NB4 (cell line): Measurements from ENCODE around the gene SLC6A2.

Experiments
- DNase-seq: peaks from one replicate; pipeline ENCODE4 v3.0.0; 2010; ENCODE audit warnings: low read depth
- H3K4me3 ChIP-seq: one replicate; pipeline ENCODE4 v1.5.1; 2011; ENCODE audit warnings: mild to moderate bottlenecking, low read depth, low read length, moderate library complexity
- MYC ChIP-seq: IDR thresholded peaks from 2 replicates; pipeline ENCODE4 v1.6.1; 2011; ENCODE audit warnings: low read depth, low read length
- POLR2A ChIP-seq: IDR thresholded peaks from 2 replicates; pipeline ENCODE4 v1.6.1; 2011; ENCODE audit warnings: mild to moderate bottlenecking; ENCODE audit not compliant: insufficient read length; ENCODE audit errors: extremely low read depth
- TF ChIP-seq, protein P1 (sequence below): IDR thresholded peaks from 2 replicates; pipeline ENCODE4 v1.6.1; 2011; ENCODE audit warnings: low read depth, low read length
- TF ChIP-seq, protein P2 (sequence below): IDR thresholded peaks from one replicate; pipeline ENCODE4 v1.5.1; 2012; ENCODE audit warnings: low read depth, low read length

SLC6A2 gene

DNA sequence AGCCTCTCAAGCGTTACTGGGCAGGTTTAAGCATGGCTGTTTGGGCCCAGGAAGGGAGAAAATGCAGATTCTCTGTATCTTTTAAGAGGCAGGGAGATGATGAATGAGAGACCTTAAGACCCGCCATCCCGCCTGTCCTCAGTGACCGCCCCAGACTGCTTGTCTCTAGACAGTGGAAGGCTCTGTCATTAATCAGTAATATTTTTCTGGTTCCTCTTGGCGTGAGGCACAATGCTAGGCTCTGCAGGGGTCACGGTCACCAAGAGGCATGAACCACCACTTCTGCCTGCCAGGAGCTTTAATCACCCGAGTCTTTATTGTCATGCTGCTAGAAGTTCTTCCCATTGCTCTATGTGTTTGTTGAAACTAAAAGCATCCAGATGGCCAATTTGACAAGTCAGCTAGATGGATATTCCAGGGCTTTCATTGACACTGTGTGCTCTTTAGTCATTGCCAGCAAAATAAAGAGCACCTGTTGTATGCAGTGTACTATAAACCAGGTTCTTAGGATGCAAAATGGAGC lies 3.2 kb downstream of the SLC6A2 start:
- TF ChIP-seq, protein P1, sequence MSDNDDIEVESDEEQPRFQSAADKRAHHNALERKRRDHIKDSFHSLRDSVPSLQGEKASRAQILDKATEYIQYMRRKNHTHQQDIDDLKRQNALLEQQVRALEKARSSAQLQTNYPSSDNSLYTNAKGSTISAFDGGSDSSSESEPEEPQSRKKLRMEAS: no peak
- TF ChIP-seq, protein P2, sequence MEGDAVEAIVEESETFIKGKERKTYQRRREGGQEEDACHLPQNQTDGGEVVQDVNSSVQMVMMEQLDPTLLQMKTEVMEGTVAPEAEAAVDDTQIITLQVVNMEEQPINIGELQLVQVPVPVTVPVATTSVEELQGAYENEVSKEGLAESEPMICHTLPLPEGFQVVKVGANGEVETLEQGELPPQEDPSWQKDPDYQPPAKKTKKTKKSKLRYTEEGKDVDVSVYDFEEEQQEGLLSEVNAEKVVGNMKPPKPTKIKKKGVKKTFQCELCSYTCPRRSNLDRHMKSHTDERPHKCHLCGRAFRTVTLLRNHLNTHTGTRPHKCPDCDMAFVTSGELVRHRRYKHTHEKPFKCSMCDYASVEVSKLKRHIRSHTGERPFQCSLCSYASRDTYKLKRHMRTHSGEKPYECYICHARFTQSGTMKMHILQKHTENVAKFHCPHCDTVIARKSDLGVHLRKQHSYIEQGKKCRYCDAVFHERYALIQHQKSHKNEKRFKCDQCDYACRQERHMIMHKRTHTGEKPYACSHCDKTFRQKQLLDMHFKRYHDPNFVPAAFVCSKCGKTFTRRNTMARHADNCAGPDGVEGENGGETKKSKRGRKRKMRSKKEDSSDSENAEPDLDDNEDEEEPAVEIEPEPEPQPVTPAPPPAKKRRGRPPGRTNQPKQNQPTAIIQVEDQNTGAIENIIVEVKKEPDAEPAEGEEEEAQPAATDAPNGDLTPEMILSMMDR: no peak
- TF ChIP-seq POLR2A: no peak
- TF ChIP-seq MYC: no peak
- no peak for DNase-seq
- no peak overlapping the region for H3K4me3 ChIP-seq

DNA sequence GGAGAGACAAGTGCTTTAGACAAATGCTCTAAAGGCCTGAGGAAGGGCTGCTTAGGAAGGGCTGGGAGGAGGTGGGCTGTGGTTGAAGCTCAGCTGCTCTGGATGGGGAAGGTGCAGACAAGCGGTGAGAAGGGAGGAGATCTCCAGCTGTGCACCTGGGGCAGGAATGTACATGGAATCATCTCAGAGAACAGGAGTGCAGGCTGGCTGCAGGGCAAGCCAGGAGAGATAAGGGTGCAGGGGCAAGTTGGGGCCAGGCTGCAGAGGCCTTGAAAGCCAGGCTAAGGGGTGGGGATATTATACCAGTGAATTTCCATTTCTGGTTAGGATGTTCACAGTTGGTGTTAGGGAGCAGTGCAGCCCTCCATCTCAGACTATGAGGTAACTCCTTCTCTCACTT lies 4.2 kb downstream of the SLC6A2 start:
- no peak overlapping the region for H3K4me3 ChIP-seq
- no peak for DNase-seq
- no peak for TF ChIP-seq MYC
- no peak for TF ChIP-seq POLR2A
- TF ChIP-seq, protein P1: no peak
- TF ChIP-seq, protein P2: no peak

- H3K4me3 ChIP-seq: no peak overlapping the region
- no peak for DNase-seq
- TF ChIP-seq, protein P2: no peak
- TF ChIP-seq POLR2A (no peak), MYC (no peak)
- TF ChIP-seq, protein P1: no peak
Measured at GRCh38 chr16:55660828-55661227, 5.0 kb downstream of the SLC6A2 start.

GRCh38 chr16:55661941-55662643 lies 6.3 kb downstream of the SLC6A2 start:
- no peak for DNase-seq
- TF ChIP-seq, protein P2: no peak
- TF ChIP-seq, protein P1: no peak
- TF ChIP-seq MYC (no peak), POLR2A (no peak)
- no peak overlapping the region for H3K4me3 ChIP-seq

DNA sequence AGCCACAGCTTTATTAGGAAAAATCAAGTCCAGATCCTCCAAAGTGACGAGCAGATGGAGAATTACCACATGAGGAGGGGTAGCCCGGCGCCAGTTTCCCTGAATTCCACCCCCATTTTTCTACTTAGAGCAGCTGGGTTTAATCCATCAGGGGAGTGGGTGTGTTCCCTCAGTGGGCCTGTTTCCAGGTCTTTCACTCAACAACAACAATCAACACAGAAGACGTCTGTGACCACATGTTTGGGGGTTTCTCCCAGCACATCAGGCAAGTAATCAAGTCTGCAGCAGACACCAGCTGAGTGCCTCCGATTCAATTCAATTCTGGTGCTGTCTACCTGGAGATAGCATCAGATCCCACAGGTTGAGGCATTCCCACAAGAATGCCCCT lies 6.8 kb downstream of the SLC6A2 start:
- H3K4me3 ChIP-seq: no peak overlapping the region
- DNase-seq: no peak
- TF ChIP-seq, protein P1: no peak
- no peak for TF ChIP-seq POLR2A
- TF ChIP-seq MYC: no peak
- TF ChIP-seq, protein P2: no peak
